ENCODE measurements around the gene KREMEN1.

KREMEN1 gene

DNA sequence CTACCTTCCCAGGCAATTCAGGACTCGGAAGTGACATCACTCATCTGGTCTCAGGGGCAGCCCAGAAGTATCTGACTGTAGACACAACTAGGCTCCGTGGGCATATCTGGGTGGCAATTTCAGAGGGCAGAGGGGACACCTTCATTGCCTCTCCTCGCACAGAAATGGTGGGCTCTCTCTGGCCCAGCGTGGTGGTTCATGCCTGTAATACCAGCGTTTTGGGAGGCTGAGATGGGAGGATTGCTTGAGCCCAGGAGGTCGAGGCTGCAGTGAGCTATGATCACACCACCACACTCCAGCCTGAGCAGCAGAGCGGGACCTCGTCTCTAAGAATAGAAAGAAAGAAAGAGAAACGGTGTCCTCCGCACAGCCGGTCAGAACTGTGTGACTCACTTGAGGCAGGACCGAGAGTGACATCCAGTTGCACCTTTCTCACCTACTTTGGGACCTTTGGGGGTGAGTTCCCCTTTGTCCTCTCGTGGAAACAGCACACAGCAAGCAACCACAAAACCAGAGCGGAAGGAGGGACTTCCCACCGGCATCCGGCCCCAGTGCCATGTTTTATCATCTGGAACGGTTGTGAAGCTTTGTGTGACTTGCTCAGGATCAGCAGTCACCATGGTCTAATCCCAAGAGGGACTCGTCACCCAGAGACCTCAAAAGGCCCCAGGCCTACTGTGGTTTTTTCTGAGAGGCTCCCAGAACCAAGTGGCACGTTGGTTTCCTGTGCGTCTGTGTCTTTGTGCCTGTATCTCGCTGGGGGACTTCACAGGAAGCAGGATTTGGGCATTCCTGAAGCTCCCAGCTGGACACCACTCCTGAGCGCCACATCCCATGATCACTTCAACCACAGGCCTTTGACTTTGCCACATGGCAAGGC, 94.4 kb downstream of the KREMEN1 start:
- Histone ChIP-seq H3K27ac (no peak overlapping the region), H3K36me3 (ENCODE audit: insufficient read depth) (no peaks in the 10 kb centered on the region), H3K9ac (no peak overlapping the region), H3K79me2 (ENCODE audit: insufficient read depth, low read depth) (no peaks in the 10 kb centered on the region), H4K20me1 (ENCODE audit: insufficient read depth) (no peaks in the 10 kb centered on the region), H3K27me3 (ENCODE audit: insufficient read depth, low read depth) (no peaks in the 10 kb centered on the region), H2AFZ (ENCODE audit: low read depth) (no peak overlapping the region), H3K4me1 (ENCODE audit: low read depth, poor library complexity, severe bottlenecking) (no peaks in the 10 kb centered on the region), H3K4me2 (no peak overlapping the region), H3K4me3 (IDR thresholded peaks at IDR 0.05; ENCODE audit: insufficient read depth, low read depth, low read length) (no peak overlapping the region)
- TF ChIP-seq, protein P1, sequence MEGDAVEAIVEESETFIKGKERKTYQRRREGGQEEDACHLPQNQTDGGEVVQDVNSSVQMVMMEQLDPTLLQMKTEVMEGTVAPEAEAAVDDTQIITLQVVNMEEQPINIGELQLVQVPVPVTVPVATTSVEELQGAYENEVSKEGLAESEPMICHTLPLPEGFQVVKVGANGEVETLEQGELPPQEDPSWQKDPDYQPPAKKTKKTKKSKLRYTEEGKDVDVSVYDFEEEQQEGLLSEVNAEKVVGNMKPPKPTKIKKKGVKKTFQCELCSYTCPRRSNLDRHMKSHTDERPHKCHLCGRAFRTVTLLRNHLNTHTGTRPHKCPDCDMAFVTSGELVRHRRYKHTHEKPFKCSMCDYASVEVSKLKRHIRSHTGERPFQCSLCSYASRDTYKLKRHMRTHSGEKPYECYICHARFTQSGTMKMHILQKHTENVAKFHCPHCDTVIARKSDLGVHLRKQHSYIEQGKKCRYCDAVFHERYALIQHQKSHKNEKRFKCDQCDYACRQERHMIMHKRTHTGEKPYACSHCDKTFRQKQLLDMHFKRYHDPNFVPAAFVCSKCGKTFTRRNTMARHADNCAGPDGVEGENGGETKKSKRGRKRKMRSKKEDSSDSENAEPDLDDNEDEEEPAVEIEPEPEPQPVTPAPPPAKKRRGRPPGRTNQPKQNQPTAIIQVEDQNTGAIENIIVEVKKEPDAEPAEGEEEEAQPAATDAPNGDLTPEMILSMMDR (conservative IDR thresholded peaks at IDR 0.05; ENCODE audit: low read depth, low read length): no peak

DNA sequence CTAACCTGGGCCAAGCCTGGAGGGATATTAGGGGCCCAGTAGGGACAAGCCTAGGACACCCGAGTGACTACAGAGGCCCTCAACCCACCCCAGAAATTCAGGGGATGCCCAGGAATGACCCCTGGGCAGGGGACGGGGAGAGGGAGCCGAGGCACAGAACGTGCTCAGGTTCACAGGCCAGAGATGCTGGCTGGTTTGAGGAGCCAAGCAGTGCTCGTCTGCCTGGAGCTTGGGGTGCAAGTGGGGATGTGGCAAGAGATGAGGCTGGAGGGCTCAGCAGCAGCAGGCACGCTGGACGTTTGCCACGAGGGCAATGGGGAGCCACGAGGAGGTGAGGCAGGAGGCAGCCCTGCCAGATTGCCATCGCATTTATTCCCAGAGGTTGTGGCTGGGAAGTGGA, 98.9 kb downstream of the KREMEN1 start:
- H3K27ac ChIP-seq: no peak overlapping the region
- H3K4me1 ChIP-seq (ENCODE audit: low read depth, poor library complexity, severe bottlenecking): no peaks in the 10 kb centered on the region
- no peaks in the 10 kb centered on the region for H3K36me3 ChIP-seq (ENCODE audit: insufficient read depth)
- no peaks in the 10 kb centered on the region for H3K27me3 ChIP-seq (ENCODE audit: insufficient read depth, low read depth)
- H3K9ac ChIP-seq: no peak overlapping the region
- H4K20me1 ChIP-seq (ENCODE audit: insufficient read depth): no peaks in the 10 kb centered on the region
- no peak overlapping the region for H3K4me3 ChIP-seq (IDR thresholded peaks at IDR 0.05; ENCODE audit: insufficient read depth, low read depth, low read length)
- TF ChIP-seq, protein P1 (conservative IDR thresholded peaks at IDR 0.05; ENCODE audit: low read depth, low read length): no peak
- H3K79me2 ChIP-seq (ENCODE audit: insufficient read depth, low read depth): no peaks in the 10 kb centered on the region
- no peak overlapping the region for H3K4me2 ChIP-seq
- no peak overlapping the region for H2AFZ ChIP-seq (ENCODE audit: low read depth)

DNA sequence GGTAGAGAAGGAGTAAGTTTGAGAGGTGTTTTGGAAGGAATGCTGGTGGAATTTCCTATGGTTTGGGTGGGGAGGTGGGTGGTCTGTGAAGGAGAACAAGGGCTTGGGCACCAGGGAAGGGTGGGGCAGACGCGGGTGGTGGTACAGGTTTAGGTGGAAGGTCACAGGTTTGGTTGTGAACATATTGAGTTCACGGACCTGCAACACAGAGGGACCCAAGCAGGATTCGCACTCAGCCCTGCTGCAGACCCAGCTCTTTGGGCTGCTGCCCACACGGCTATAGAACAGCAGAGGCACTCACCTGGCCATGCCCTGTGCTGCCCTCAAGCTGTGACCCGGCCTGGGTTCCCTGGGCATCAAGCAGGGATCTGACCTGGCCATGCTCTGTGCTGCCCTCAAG, 99.4 kb downstream of the KREMEN1 start:
- no peak overlapping the region for H2AFZ ChIP-seq (ENCODE audit: low read depth)
- H3K27me3 ChIP-seq (ENCODE audit: insufficient read depth, low read depth): no peaks in the 10 kb centered on the region
- no peaks in the 10 kb centered on the region for H3K79me2 ChIP-seq (ENCODE audit: insufficient read depth, low read depth)
- no peaks in the 10 kb centered on the region for H3K4me1 ChIP-seq (ENCODE audit: low read depth, poor library complexity, severe bottlenecking)
- no peak overlapping the region for H3K9ac ChIP-seq
- TF ChIP-seq, protein P1 (conservative IDR thresholded peaks at IDR 0.05; ENCODE audit: low read depth, low read length): no peak
- H3K4me3 ChIP-seq (IDR thresholded peaks at IDR 0.05; ENCODE audit: insufficient read depth, low read depth, low read length): no peak overlapping the region
- H3K36me3 ChIP-seq (ENCODE audit: insufficient read depth): no peaks in the 10 kb centered on the region
- H3K27ac ChIP-seq: no peak overlapping the region
- H3K4me2 ChIP-seq: no peak overlapping the region
- no peaks in the 10 kb centered on the region for H4K20me1 ChIP-seq (ENCODE audit: insufficient read depth)

DNA sequence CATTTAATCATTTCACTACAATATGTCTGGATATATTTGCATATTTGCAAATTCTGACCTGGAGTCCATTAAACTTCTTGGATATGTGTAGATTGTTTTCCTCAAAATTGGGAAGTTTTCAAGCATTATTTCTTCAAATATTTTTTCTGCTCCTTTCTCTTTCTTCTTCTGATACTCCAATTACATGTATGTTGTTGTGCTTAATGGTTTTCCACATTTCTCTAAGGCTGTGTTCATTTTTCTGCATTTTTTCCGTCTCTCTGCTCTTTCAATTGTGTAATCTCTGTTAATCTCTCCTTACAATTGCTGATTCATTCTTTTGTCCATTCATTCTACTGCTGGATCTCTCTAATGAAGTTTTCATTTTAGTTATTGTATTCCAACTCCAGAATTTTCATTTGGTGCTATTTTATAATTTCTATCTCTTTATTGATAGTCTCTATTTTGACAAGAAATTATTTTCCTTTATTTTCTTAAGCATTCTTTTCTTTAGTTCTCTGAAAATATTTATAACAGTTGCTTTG, 102.5 kb downstream of the KREMEN1 start:
- no peak overlapping the region for H2AFZ ChIP-seq (ENCODE audit: low read depth)
- TF ChIP-seq, protein P1 (conservative IDR thresholded peaks at IDR 0.05; ENCODE audit: low read depth, low read length): no peak
- no peaks in the 10 kb centered on the region for H3K27me3 ChIP-seq (ENCODE audit: insufficient read depth, low read depth)
- H3K4me3 ChIP-seq (IDR thresholded peaks at IDR 0.05; ENCODE audit: insufficient read depth, low read depth, low read length): no peak overlapping the region
- no peaks in the 10 kb centered on the region for H3K79me2 ChIP-seq (ENCODE audit: insufficient read depth, low read depth)
- no peak overlapping the region for H3K27ac ChIP-seq
- no peak overlapping the region for H3K4me2 ChIP-seq
- no peak overlapping the region for H3K9ac ChIP-seq
- H4K20me1 ChIP-seq (ENCODE audit: insufficient read depth): no peaks in the 10 kb centered on the region
- no peaks in the 10 kb centered on the region for H3K36me3 ChIP-seq (ENCODE audit: insufficient read depth)
- H3K4me1 ChIP-seq (ENCODE audit: low read depth, poor library complexity, severe bottlenecking): no peaks in the 10 kb centered on the region
